Central memory CD4-positive, alpha-beta T cell (primary cell): ENCODE data around the gene ZNF574.
"Not testable (repeated sequence)": the region's sequence is repeated elsewhere in the genome, so short reads cannot be mapped to it uniquely, and the experiment has no call there.

ENCODE experiments used
- DNase-seq: peaks from one replicate; pipeline ENCODE4 v3.0.0; 2022
- total RNA-seq, 3 experiments: gene quantifications; one replicate each; lab custom pipeline; 2026; lab: John Stamatoyannopoulos, UW

ZNF574 gene, protein sequence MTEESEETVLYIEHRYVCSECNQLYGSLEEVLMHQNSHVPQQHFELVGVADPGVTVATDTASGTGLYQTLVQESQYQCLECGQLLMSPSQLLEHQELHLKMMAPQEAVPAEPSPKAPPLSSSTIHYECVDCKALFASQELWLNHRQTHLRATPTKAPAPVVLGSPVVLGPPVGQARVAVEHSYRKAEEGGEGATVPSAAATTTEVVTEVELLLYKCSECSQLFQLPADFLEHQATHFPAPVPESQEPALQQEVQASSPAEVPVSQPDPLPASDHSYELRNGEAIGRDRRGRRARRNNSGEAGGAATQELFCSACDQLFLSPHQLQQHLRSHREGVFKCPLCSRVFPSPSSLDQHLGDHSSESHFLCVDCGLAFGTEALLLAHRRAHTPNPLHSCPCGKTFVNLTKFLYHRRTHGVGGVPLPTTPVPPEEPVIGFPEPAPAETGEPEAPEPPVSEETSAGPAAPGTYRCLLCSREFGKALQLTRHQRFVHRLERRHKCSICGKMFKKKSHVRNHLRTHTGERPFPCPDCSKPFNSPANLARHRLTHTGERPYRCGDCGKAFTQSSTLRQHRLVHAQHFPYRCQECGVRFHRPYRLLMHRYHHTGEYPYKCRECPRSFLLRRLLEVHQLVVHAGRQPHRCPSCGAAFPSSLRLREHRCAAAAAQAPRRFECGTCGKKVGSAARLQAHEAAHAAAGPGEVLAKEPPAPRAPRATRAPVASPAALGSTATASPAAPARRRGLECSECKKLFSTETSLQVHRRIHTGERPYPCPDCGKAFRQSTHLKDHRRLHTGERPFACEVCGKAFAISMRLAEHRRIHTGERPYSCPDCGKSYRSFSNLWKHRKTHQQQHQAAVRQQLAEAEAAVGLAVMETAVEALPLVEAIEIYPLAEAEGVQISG
- 23.9 to 40.1 (median 33.1) reads per million in 3 experiments for total RNA-seq

DNA sequence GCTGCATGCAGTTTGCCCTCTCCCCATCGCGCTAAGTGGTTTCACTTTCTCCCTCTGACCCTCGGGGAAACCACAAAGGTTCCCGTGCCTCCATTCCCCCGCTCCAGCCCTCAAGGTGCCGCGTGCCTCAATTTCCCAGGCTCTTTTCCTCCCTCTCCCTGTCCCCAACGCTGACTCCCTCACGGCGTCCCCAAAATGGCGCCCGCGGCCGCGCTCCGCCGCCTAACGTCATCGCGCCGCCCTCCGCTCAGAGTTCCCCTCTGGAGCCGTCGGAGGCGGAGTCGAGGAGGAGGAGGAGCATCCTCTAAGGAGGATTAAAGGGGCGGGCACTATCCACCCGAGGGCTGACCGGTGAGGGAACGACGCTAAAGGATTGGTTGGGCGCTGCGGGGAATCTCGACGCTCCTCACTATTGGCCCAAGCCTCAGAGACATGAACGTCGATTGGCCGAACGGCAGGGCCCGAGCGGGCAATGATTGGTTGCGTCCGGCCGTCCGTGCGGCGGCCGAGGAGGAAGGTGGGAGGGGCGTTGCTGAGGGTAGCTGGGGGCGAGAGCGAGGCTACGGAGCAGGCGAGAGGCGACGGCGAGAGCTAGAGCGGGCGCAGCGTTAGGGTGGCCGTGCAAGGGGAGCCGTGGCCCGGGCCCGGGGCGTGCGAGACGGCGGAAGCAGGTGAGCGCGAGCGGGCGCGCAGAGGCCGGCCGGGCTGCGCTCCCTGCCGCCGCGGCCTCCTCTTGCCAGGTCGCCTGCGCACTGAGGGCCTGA, at the start of gene ZNF574:
Gene ZNF574, plus strand, starts transcription at position 551 of the 764 bp plus-strand sequence. CDS start 2,441 bp downstream, outside the sequence.
- DNase-seq = peak; percentile 99

GRCh38 chr19:42028304-42029216, 47.4 kb upstream of the ZNF574 start:
- no peak for DNase-seq

- DNase-seq = no peak
Measured at GRCh38 chr19:42030645-42031440, 45.1 kb upstream of the ZNF574 start.

GRCh38 chr19:42032431-42032830, 43.5 kb upstream of the ZNF574 start:
- no peak for DNase-seq

GRCh38 chr19:42033413-42033812, 42.6 kb upstream of the ZNF574 start:
- no peak for DNase-seq

DNA sequence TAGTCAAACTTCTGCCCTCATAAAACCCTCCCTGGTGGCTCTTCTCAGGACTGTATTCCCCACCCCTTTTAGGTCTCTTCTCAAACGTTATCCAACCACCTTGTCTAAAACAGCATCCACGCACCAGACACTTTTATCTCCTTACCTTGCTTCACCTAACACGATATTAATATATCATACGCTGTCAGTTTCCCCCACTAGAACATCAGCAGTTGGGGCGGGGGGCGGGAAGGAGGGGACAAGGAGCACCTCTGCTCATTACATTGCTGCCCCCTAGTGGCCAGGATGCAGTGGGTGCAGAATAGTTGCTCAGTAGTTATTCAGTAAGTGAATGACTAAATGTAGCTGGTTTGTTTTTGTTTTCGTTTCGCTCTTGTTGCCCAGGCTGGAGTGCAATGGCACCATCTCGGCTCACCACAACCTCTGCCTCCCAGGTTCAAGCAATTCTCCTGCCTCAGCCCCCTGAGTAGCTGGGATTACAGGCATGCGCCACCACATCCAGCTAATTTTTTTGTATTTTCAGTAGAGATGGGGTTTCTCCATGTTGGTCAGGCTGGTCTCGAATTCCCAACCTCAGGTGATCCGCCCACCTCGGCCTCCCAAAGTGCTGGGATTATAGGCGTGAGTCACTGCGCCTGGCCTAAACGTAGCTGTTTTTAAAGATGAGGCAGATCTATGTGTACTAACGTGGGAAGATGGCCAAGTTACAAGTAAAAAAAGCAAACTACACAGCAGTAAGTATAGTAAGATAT, 41.1 kb upstream of the ZNF574 start:
- DNase-seq = peak; percentile 50

- no peak for DNase-seq
Measured at GRCh38 chr19:42037649-42038048, 38.3 kb upstream of the ZNF574 start.

DNA sequence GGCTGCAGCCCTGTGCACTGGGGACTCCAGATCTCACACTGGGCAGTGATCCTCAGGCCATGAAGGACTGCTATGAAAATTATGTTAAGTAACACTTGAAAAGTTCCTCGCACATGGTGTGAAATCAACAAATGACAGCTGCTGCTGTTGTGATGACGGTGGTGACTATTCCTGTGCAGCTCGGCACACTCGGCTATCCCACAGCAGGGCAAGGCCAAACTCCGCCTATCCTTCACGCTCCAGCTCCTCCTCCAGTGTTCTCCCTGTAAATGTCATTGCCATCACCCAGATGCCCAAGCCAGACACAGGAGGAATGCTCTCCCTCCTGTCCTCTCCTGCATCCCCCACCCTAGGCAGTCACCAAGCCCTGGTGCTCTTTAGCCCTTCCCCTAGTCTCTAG, 37.3 kb upstream of the ZNF574 start:
- no peak for DNase-seq

- DNase-seq = no peak
Measured at GRCh38 chr19:42040031-42040430, 35.9 kb upstream of the ZNF574 start.

DNA sequence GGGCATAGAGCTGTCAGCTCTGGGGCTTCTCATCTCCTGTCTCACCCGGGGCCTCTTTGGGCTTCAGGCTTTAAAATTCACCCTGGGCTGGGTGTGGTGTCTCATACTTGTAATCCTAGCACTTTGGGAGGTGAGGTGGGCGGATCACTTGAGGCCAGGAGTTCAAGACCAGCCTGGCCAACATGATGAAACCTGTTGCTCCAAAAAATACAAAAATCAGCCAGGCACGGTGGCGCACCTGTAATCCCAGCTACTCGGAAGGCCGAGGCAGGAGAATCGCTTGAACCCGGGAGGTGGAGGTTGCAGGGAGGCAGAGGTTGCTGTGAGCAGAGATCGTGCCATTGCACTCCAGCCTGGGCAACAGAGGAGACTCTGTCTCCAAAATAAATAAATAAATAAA, 35.5 kb upstream of the ZNF574 start:
- not testable (repeated sequence) for DNase-seq

- DNase-seq = no peak
Measured at GRCh38 chr19:42042455-42043170, 33.4 kb upstream of the ZNF574 start.

DNA sequence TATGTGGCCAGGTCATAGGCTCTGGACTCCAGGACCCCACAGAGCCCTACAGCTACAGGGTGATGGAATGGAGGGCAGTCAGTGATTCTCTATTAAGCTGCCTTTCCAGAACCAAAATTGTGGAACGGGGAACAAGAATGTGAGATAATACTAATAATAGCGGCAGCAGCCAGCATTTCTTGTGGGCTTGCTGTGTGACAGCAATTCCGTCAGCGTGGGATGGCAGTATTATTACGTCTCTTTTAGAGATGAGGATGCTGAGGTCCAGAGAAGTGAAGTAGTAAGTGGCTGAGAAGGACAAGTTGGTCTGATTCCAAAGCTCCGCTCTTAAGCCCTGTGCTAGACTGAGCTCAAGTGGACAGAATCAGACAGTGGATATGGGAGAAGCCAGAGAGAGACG, 30.4 kb upstream of the ZNF574 start:
- no peak for DNase-seq

GRCh38 chr19:42048992-42049391, 27.0 kb upstream of the ZNF574 start:
- no peak for DNase-seq

DNA sequence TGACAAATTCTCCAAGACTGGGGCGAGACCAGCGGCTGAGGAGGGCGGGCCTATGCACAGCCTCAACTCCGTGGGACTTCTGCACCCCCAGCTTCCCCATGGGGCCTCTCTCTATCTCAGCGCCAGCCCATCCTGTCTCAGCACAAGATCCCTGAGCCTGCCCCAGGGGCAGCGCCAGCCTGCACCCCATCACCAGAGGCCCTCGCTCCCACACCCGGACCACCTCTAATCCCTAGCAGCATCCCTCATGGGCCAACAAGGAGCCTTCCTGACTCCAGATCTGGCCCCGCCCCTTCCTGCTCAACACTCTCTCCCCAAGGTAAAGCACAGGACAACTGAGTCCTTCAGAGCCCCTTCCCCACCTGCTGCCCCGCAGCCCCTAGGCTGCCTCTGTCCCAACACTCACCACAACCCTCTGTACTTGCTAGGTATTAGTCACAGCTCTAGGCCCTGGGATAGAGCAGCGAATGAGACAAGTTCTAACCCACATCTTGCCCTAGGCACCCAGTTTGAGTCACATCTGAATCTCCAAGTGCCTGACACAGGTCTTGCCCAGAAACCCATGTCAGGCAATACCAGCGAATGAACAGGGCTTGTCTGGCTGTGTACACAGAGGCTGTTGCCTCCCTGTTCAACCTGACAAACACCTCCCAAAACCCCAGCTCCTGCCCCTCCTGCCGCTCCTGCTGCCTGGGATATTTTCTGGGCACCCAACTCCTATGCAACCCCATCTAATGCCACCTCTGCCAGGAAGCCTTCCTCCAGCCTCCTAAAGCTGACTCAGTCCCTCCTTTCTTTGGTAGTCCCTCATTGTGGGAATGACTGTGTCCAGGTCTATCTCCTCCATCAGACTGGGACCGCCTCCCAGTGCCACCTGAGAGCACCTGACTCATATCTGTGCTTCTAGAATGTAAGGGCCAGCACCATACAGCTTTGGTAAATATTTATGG, 24.5 kb upstream of the ZNF574 start:
- no peak for DNase-seq

- DNase-seq = no peak
Measured at GRCh38 chr19:42052241-42052863, 23.6 kb upstream of the ZNF574 start.

GRCh38 chr19:42053037-42053935, 22.7 kb upstream of the ZNF574 start:
- DNase-seq = no peak

DNA sequence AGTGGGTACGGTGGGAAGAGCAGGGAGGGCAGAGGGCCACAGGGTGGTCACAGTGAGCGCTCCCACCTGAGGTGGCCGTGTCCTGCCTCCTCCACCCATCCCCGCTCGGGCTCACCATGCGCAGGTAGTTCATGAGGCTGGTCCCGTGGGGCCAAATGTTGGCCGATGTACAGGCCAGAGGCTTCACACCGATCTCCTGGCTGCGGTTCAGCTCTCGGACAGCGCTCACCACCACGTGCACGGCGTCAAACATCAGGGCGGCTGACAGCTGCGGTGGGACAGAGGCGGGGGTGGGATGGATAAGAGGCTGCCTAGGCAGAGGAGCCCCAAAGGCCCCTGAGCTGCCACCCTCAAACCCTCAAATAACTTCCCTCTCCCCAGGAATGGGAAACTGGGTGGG, 21.8 kb upstream of the ZNF574 start:
- DNase-seq = no peak
